Fibroblast of villous mesenchyme (primary cell): Measurements from ENCODE around the gene LMF1. TPM values are rescaled to one million over a fixed set of nuclear protein-coding genes. Genes with fewer than 3 reads are reported as not detected.

Source experiments
- DNase-seq: peaks from one replicate; pipeline ENCODE4 v3.0.0-alpha.2; 2010; ENCODE audit warnings: low read depth
- H3K4me3 ChIP-seq: 2 replicates; pipeline ENCODE4 v1.5.1; 2011; ENCODE audit warnings: low read depth, mild to moderate bottlenecking, low read length
- total RNA-seq: library from RNA; depleted of rRNA; stranded (reverse); fragments of >200 nt; gene quantifications from 2 replicates; pipeline ENCODE4 v1.2.3, GENCODE V29; 2012
- TF ChIP-seq, protein P1 (sequence below): IDR thresholded peaks from 2 replicates; pipeline ENCODE4 v1.5.1; 2012; ENCODE audit warnings: low read depth, mild to moderate bottlenecking, low read length; ENCODE audit not compliant: insufficient read depth

The LMF1 gene
- total RNA-seq, 1 donor: 13.0 TPM

DNA sequence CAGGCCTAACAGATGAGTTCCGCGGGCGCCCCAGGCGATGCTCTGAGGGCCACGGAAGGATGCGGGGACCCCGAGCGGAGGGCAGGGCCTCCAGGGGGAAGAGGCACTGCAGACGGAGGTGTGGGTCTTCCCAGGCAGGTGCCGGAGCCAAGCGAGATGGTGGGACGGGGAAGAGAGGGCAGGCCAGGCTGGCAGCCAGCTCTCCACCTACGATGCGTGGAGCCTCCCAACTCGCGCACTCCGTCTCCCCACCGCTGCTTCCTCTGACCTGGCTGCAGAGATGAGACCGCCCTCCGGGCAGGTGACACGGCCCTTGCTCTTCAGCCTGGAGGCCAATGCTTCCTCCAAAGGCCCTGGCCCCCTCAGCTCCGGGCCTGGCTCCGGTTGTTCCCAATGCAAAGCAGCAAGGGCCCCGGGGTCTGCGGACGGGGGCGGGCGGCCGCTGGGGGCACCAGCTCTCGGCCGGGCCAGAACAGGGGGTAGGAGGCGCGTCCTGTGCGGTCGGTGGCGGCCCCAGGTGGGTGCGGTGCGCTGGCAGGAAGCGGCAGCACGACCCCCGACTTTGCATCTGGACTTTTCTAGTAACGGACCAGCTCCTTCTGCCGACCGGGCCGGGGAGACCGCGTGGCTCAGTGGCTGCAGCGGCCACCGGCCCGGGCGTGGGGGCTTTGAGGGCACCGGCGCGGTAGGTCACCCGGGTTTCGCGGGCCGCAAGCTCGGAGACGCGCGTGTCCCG is 9.2 kb upstream of the LMF1 start:
- no peak for DNase-seq
- peak overlapping the region; percentile 14 for H3K4me3 ChIP-seq
- TF ChIP-seq, protein P1, sequence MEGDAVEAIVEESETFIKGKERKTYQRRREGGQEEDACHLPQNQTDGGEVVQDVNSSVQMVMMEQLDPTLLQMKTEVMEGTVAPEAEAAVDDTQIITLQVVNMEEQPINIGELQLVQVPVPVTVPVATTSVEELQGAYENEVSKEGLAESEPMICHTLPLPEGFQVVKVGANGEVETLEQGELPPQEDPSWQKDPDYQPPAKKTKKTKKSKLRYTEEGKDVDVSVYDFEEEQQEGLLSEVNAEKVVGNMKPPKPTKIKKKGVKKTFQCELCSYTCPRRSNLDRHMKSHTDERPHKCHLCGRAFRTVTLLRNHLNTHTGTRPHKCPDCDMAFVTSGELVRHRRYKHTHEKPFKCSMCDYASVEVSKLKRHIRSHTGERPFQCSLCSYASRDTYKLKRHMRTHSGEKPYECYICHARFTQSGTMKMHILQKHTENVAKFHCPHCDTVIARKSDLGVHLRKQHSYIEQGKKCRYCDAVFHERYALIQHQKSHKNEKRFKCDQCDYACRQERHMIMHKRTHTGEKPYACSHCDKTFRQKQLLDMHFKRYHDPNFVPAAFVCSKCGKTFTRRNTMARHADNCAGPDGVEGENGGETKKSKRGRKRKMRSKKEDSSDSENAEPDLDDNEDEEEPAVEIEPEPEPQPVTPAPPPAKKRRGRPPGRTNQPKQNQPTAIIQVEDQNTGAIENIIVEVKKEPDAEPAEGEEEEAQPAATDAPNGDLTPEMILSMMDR: no peak

DNA sequence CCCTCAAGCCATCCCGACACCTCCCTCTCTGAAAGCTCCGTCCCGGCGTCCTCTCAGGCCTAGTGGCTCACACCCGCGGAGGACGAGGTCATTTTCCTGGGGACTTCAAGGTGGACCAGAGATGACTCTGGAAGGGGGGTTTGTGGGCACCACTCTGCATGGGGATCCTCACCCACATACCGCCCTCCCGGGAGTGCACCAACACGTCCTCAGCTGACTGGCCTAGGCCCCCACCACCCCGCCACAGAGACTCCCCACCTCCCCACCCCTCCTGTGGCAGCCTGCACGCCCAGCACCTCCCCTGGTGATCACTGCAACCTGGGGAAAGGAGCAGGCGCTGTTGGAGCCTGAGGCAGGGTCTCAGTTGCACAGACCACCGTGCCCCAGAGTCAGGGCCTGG is 8.4 kb upstream of the LMF1 start:
- TF ChIP-seq, protein P1: no peak
- no peak for DNase-seq
- no peak overlapping the region for H3K4me3 ChIP-seq

GRCh38 chr16:978403-978802 is 7.6 kb upstream of the LMF1 start:
- no peak overlapping the region for H3K4me3 ChIP-seq
- TF ChIP-seq, protein P1: no peak
- no peak for DNase-seq

DNA sequence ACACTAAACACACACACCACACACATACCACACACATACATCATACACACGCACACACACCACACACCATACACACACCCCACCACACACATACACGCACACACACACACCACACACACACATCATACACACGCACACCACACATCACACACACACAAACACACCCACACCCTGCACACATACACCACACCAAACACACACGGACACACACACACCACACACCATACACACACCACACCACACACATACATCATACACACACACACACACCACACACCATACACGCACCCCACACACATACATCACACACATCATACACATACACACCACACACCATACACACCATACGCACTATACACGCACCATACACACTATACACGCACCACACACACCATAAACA is 7.1 kb upstream of the LMF1 start:
- no peak overlapping the region for H3K4me3 ChIP-seq
- DNase-seq: no peak
- TF ChIP-seq, protein P1: no peak

GRCh38 chr16:977081-977701 is 6.4 kb upstream of the LMF1 start:
- DNase-seq: no peak
- TF ChIP-seq, protein P1: no peak
- H3K4me3 ChIP-seq: no peak overlapping the region

DNA sequence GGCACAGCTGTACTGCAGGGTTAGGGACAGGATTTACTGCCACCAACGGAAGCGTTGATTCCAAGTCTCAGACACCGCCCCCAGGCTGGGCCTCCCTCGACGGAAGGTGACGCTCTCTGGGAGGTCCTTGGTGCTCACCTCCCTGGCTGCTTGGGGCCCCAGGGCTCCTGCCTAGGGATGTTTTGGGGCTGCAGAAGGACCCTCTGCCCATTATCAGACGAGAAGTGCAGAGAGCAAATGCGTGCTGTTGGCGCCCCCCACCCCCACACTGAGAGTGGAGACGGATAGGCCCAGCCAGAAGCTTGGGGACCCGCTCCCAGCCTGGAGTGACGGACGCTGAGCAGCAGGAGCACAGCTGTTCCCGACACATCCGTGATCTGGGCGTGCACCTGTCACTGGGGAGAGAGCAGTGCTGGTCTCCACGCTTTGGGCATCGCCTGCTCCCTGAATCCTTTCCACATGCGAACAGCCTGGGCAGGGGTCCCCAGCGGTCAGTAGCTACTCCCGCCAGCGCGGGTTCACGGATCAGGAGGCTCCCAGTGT is 5.7 kb upstream of the LMF1 start:
- no peak overlapping the region for H3K4me3 ChIP-seq
- TF ChIP-seq, protein P1: no peak
- DNase-seq: no peak

DNA sequence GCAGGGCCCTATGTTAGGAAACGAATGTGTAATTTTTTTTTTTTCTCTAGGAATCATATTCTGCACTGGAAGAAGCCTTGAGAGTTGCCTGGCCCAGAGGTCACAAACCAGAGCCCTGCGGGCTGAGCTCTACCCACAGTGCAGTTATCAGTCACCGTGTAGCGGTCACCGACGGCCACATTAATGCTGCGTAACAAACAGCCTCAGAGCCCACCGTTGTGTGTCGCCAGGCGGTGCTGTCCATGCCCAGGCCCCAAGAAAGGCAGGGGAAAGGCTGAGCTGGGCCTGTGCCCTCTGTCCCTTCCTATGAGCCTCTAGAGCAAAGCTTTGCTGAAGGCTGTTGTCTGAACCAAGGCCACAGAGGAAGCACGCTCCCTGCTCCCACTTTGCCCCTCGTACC is 4.5 kb upstream of the LMF1 start:
- TF ChIP-seq, protein P1: no peak
- DNase-seq: no peak
- H3K4me3 ChIP-seq: no peak overlapping the region
